GM12801 (cell line): ENCODE results near the gene TMEM132D.

Experiments used
- TF ChIP-seq, protein P1 (sequence below): IDR thresholded peaks from one replicate; pipeline ENCODE4 v1.5.1; 2011; ENCODE audit warnings: control low read depth; ENCODE audit not compliant: insufficient read length; ENCODE audit errors: extremely low read depth

Gene TMEM132D

DNA sequence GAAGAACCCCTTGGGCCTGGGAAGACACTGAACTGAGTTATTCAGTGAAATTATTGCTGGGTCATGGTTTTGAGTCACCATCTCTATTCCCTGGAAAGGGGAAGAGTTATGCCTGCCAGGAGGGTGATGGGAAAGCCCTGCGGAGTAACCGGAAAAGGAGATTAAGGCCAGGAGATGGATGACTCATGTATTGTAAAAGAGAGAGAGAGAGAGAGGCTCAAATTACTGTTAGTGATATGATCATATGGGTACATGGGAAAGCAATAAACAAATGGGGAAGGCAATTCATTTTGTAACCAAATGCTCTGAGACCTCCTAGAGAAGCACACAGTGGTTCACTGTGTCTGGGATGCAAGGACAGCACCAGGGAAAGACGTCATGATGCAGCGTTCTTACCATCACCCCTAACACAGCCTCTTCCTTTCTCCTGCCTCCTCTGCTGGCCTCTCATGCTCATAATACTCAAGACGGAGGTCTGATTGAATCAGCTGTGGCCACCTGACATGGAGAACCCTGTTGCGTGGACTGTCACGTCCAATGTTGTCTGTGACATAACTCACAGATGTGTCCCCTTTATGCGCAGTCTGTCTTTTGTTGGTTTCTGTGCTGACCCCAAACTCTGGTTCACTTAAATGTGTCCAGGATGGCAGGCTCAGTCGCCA lies 243.7 kb downstream of the TMEM132D start:
- TF ChIP-seq, protein P1, sequence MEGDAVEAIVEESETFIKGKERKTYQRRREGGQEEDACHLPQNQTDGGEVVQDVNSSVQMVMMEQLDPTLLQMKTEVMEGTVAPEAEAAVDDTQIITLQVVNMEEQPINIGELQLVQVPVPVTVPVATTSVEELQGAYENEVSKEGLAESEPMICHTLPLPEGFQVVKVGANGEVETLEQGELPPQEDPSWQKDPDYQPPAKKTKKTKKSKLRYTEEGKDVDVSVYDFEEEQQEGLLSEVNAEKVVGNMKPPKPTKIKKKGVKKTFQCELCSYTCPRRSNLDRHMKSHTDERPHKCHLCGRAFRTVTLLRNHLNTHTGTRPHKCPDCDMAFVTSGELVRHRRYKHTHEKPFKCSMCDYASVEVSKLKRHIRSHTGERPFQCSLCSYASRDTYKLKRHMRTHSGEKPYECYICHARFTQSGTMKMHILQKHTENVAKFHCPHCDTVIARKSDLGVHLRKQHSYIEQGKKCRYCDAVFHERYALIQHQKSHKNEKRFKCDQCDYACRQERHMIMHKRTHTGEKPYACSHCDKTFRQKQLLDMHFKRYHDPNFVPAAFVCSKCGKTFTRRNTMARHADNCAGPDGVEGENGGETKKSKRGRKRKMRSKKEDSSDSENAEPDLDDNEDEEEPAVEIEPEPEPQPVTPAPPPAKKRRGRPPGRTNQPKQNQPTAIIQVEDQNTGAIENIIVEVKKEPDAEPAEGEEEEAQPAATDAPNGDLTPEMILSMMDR = no peak

DNA sequence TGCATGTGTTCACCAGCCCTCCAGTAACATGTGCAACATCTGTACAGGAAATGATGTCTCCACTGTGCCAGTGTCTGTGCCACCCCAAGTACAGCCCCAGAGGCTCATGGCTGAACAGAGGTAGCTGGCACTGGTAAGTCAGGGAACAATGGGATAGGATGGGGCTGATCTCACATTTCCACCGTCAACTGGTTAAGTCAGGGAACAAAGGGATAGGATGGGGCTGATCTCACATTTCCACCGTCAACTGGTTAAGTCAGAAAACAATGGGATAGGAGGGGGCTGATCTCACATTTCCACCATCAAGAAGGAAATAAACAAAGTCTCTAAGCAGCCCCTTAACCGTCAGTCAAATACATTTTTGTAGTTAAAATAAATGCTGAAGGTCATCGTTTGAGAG lies 246.6 kb downstream of the TMEM132D start:
- TF ChIP-seq, protein P1 = no peak

DNA sequence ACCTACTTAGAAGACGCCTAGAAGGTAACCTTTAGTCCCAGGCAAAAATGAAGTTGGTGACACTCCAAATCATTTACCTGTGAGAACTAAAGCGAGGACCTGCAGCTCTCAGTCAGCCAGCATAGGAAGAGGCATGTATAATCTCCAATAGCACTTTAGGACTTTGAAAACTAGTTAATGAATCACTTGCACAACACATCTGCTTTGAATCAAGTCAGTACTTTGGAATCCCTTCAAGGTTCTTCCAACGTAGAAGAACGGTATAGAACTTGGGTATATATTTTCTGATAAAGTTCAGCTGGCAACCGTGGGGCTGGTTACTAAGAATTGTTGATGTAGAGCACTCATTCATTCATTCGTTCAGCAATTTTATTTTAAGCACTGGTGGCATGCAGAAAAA lies 251.9 kb downstream of the TMEM132D start:
- TF ChIP-seq, protein P1 = no peak

DNA sequence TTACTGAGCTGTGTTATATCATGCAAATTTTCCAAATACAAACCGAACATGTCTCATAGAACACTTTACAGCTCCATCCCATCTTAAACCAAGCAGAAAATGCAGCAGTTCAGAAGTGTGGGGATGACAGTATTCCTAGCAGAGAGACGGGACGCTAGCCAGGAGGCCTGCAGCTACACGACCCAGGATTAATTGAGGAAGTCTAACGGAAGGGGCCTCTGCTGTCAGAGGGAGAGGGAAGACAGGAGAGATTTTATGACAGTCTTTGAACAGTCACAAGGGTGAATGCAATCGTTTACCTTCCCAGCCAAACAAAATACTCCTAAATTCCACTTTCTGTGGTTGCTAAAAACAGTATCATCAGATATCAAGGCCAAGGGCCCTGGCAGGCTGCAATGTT lies 261.9 kb downstream of the TMEM132D start:
- TF ChIP-seq, protein P1 = no peak

DNA sequence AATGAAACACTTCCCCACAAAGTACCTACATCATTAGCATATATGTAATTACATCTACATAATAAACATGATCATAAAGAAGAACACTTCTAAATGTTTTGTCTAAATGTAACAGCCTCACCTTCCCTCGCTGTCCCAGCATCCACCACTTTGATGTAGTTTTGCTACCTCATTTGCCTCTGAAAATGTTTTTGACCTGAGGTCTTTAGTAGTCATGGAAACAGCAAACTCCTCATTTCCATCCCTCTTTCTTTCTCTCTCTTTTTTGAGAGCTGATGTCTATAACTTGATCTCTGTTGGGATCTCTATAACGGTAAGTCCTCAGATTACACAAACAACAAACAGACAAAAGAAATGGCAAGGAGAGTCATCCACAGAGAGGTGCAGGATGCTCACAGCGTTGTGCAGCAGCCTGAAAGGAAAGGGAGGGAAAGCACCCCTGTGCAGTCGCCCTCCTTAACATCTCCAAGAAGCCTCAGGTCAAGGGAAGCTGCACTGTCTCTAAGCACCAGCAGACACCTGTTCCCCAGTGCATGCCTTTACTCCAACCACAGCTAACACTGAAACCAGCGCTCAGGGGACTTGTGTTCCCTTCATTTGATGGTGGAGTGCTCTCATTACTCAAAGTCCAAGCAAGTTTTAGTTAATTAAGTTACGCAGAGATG lies 268.7 kb downstream of the TMEM132D start:
- TF ChIP-seq, protein P1 = no peak

DNA sequence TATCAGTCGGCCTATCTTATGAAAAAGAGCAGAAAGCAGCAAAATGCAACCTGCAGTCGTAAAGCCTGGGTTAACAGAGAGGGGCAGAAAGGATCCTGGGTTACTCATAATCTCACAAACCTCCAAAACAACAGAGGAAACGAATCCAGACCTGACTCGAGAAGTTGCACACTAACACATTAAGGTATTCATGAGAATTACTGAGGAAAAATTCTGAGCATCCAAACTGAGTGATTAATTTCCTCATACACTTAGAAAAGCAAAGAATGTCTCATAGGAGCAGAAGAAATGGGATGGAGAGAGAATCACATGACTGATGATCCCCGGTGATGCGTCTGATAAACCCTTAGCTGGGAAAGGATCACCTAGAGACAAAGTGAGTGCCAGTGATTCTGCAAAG lies 272.5 kb downstream of the TMEM132D start:
- TF ChIP-seq, protein P1 = no peak

DNA sequence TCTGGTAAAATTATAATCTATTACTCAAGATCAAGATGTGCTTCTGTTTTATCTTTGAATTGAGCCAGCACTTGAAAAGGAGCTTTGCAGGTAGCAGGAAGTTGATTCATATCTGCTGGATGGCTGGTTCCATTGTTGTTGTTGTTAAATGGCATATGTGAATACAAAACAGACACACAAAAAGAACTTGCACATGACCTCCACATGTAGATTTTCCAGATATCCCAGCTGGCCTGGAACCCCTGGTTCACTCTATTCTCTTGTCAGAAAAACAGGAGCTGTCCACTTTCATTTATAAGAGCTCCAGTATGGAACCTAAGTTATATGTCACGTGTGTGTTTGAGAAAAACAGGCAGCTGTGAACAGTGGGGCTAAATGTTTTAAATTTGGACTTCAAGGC lies 273.9 kb downstream of the TMEM132D start:
- TF ChIP-seq, protein P1 = no peak
